Motor neuron (in vitro differentiated cells): Measurements from ENCODE around the gene THSD7A. TPM values are rescaled to one million over a fixed set of nuclear protein-coding genes. Genes with fewer than 3 reads are reported as not detected.

Source experiments
- ATAC-seq, 8 experiments: fragments of 200-7000 bp; cut with Tn5 transposase; replicated peaks in 6 of 8; 2 replicates each; pipeline ENCODE4 v1.8.0; 2021; ENCODE audit warnings: mild to moderate bottlenecking in 8 of 8, moderate library complexity in 8 of 8
- H3K27ac ChIP-seq, 2 donors: fragments of 250-450 bp; sonication (Bioruptor Pico); 2 replicates each; pipeline ENCODE4 v1.9.0; 2021; ENCODE audit warnings: antibody characterized with exemption in 2 of 2, mild to moderate bottlenecking in 2 of 2, moderate library complexity in 1 of 2
- H3K4me1 ChIP-seq, 2 donors: fragments of 250-450 bp; sonication (Bioruptor Pico); replicated peaks in 1 of 2; 2 replicates each; pipeline ENCODE4 v1.6.1; 2021; ENCODE audit warnings: antibody characterized with exemption in 2 of 2, mild to moderate bottlenecking in 2 of 2, moderate library complexity in 1 of 2
- H3K4me3 ChIP-seq, 5 donors: fragments of 250-450 bp; sonication (Bioruptor Pico); 2 replicates each; pipeline ENCODE4 v1.9.0; 2021; ENCODE audit warnings: antibody characterized with exemption in 5 of 5, mild to moderate bottlenecking in 5 of 5, moderate library complexity in 4 of 5
- WGBS, 10 experiments: fragments of 450-650 bp; shearing (Covaris generic); methylation state at CpG; one replicate each; pipeline ENCODE4 v1.0.0; 2022; 5-methylcytosine and 5-hydroxymethylcytosine counted together
- in situ Hi-C, 9 experiments: fragments of 400-800 bp; cut with MboI; loops; one replicate each; pipeline ENCODE4 v1.15.0; 2021; ENCODE audit warnings: low sequenced_read_pairs in 9 of 9, low pct_unique_long_range_greater_than_20kb in 2 of 9; ENCODE audit not compliant: unreplicated experiment in 9 of 9
- total RNA-seq, 8 experiments: library from RNA; unstranded; fragments of 300-600 nt; gene quantifications; 2 replicates each; pipeline versions ENCODE4 v1.2.3 to v1.2.4, GENCODE V29; 2022

Gene THSD7A
- total RNA-seq, 8 experiments from 2014 or later, result 1.1 to 24.7 (median 9.6) TPM

- Histone ChIP-seq H3K4me3 (no peak overlapping the region), H3K27ac (no peak overlapping the region), H3K4me1 (peaks cover 5 to 30% of the 10 kb centered on the region in 2 donors)
- in situ Hi-C loops, result loop anchor here in 3 of 9 experiments (25.0 kb wide), 1 partner anchor 404 kb away; a partner anchor contains a TSS
- WGBS, 10 experiments, result 10 to 31% (median 22%) methylated on average over 2 to 4 of the region's 4 CpGs; no CpG with 5 or more reads in 4 of the 10 experiments
- ATAC-seq, result peak; percentile 51 to 80 (median 68)
Observed at GRCh38 chr7:11341285-11341944, 490.6 kb downstream of the THSD7A start.

GRCh38 chr7:11336432-11336831 lies 495.6 kb downstream of the THSD7A start:
- ATAC-seq, result peak in 2 of 8 experiments; percentile 26 to 67
- H3K27ac ChIP-seq, result no peak overlapping the region
- in situ Hi-C loops, result loop anchor here in 3 of 9 experiments (25.0 kb wide), 1 partner anchor 399 kb away; a partner anchor contains a TSS
- no peak overlapping the region for H3K4me3 ChIP-seq
- peaks cover 5 to 25% of the 10 kb centered on the region in 2 donors for H3K4me1 ChIP-seq
- 0 to 86% (median 16%) methylated on average over 1 to 2 of the region's 2 CpGs for WGBS, 10 experiments

GRCh38 chr7:11335947-11336346 lies 496.1 kb downstream of the THSD7A start:
- peaks cover 5 to 21% of the 10 kb centered on the region in 2 donors for H3K4me1 ChIP-seq
- ATAC-seq, result peak in 4 of 8 experiments; percentile 29 to 84 (median 50)
- H3K4me3 ChIP-seq, result no peak overlapping the region
- no peak overlapping the region for H3K27ac ChIP-seq
- WGBS, 10 experiments, result 5 to 100% (median 50%) methylated on average over 1 to 4 of the region's 4 CpGs
- in situ Hi-C loops, result loop anchor here in 3 of 9 experiments (25.0 kb wide), 1 partner anchor 399 kb away; a partner anchor contains a TSS

GRCh38 chr7:11332865-11333228 lies 499.2 kb downstream of the THSD7A start:
- Histone ChIP-seq H3K4me3 (no peak overlapping the region), H3K4me1 (peaks cover 3 to 6% of the 10 kb centered on the region in 2 donors), H3K27ac (no peak overlapping the region)
- WGBS, 10 experiments, result 66 to 100% (median 91%) methylated on average over 2 of the region's 2 CpGs; no CpG with 5 or more reads in 4 of the 10 experiments
- in situ Hi-C loops, result loop anchor here in 3 of 9 experiments (25.0 kb wide), 1 partner anchor 396 kb away; a partner anchor contains a TSS
- ATAC-seq, result no peak

- H3K4me1 ChIP-seq, result peaks cover 3 to 6% of the 10 kb centered on the region in 2 donors
- WGBS, 10 experiments, result 14 to 100% (median 72%) methylated on average over 1 to 4 of the region's 4 CpGs; no CpG with 5 or more reads in 1 of the 10 experiments
- in situ Hi-C loops, result loop anchor here in 3 of 9 experiments (25.0 kb wide), 1 partner anchor 395 kb away; a partner anchor contains a TSS
- H3K27ac ChIP-seq, result no peak overlapping the region
- H3K4me3 ChIP-seq, result no peak overlapping the region
- peak in 1 of 8 experiments; percentile 36 for ATAC-seq
Observed at GRCh38 chr7:11332186-11332864, 499.7 kb downstream of the THSD7A start.

- ATAC-seq, result peak in 1 of 8 experiments; percentile 35
- in situ Hi-C loops, result loop anchor here in 3 of 9 experiments (25.0 kb wide), 1 partner anchor 394 kb away; a partner anchor contains a TSS
- H3K4me1 ChIP-seq, result peaks cover 3 to 6% of the 10 kb centered on the region in 2 donors
- no peak overlapping the region for H3K4me3 ChIP-seq
- no peak overlapping the region for H3K27ac ChIP-seq
- 18 to 100% (median 82%) methylated on average over 1 to 7 of the region's 8 CpGs for WGBS, 10 experiments
Observed at GRCh38 chr7:11331128-11332102, 500.6 kb downstream of the THSD7A start.

- WGBS, 10 experiments, result 8 to 90% (median 71%) methylated on average over 1 to 3 of the region's 3 CpGs; no CpG with 5 or more reads in 4 of the 10 experiments
- ATAC-seq, result peak in 1 of 8 experiments; percentile 23
- Histone ChIP-seq H3K4me1 (peaks cover under 1 to 3% of the 10 kb centered on the region in 2 donors), H3K4me3 (no peak overlapping the region), H3K27ac (no peak overlapping the region)
- in situ Hi-C loops, result loop anchor here in 3 of 9 experiments (25.0 kb wide), 1 partner anchor 393 kb away; a partner anchor contains a TSS
Observed at GRCh38 chr7:11330717-11331116, 501.3 kb downstream of the THSD7A start.

- ATAC-seq, result peak in 1 of 8 experiments; percentile 50
- in situ Hi-C loops, result loop anchor here in 3 of 9 experiments (25.0 kb wide), 1 partner anchor 393 kb away; a partner anchor contains a TSS
- H3K27ac ChIP-seq, result no peak overlapping the region
- peaks cover 0 to 3% of the 10 kb centered on the region in 2 donors for H3K4me1 ChIP-seq
- 0 to 100% (median 70%) methylated on average over 1 of the region's 3 CpGs; no CpG with 5 or more reads in 4 of the 10 experiments for WGBS, 10 experiments
- no peak overlapping the region for H3K4me3 ChIP-seq
Observed at GRCh38 chr7:11330208-11330607, 501.8 kb downstream of the THSD7A start.

GRCh38 chr7:11329626-11330025 lies 502.4 kb downstream of the THSD7A start:
- 40 to 100% (median 90%) methylated on average over 1 to 3 of the region's 3 CpGs; no CpG with 5 or more reads in 1 of the 10 experiments for WGBS, 10 experiments
- no peak for ATAC-seq
- Histone ChIP-seq H3K27ac (no peak overlapping the region), H3K4me3 (no peak overlapping the region), H3K4me1 (peaks cover 0 to 3% of the 10 kb centered on the region in 2 donors)
- in situ Hi-C loops, result loop anchor here in 3 of 9 experiments (25.0 kb wide), 1 partner anchor 392 kb away; a partner anchor contains a TSS

GRCh38 chr7:11328309-11328708 lies 503.7 kb downstream of the THSD7A start:
- ATAC-seq, result peak in 5 of 8 experiments; percentile 12 to 72 (median 25)
- no peak overlapping the region for H3K4me3 ChIP-seq
- 0 to 62% (median 47%) methylated on average over 1 to 3 of the region's 3 CpGs; no CpG with 5 or more reads in 4 of the 10 experiments for WGBS, 10 experiments
- H3K4me1 ChIP-seq, result peaks cover 0 to 3% of the 10 kb centered on the region in 2 donors
- H3K27ac ChIP-seq, result no peak overlapping the region
- in situ Hi-C loops, result loop anchor here in 3 of 9 experiments (25.0 kb wide), 1 partner anchor 391 kb away; a partner anchor contains a TSS

GRCh38 chr7:11327633-11328032 lies 504.4 kb downstream of the THSD7A start:
- in situ Hi-C loops, result loop anchor here in 3 of 9 experiments (25.0 kb wide), 1 partner anchor 390 kb away; a partner anchor contains a TSS
- no peak overlapping the region for H3K4me3 ChIP-seq
- no peak for ATAC-seq
- 33 to 100% (median 83%) methylated on average over 1 of the region's 1 CpG; no CpG with 5 or more reads in 3 of the 10 experiments for WGBS, 10 experiments
- peaks cover 0 to 3% of the 10 kb centered on the region in 2 donors for H3K4me1 ChIP-seq
- no peak overlapping the region for H3K27ac ChIP-seq
